HuH-7 (cell line): ENCODE data around the gene RRN3.
A peak's percentile ranks its signal among the peaks of the same experiment; 100 is the strongest.
"Not testable (repeated sequence)": the region's sequence is repeated elsewhere in the genome, so short reads cannot be mapped to it uniquely, and the experiment has no call there.

Experiments used
- DNase-seq: peaks from one replicate; pipeline ENCODE4 v3.0.0; 2011; ENCODE audit warnings: low spot score

RRN3 gene

GRCh38 chr16:15051387-15051951, 42.6 kb downstream of the RRN3 start:
- no peak for DNase-seq

GRCh38 chr16:15050440-15050839, 43.6 kb downstream of the RRN3 start:
- not testable (repeated sequence) for DNase-seq

GRCh38 chr16:15049581-15050180, 44.4 kb downstream of the RRN3 start:
- DNase-seq: no peak

GRCh38 chr16:15046692-15047376, 47.2 kb downstream of the RRN3 start:
- peak; percentile 24 for DNase-seq

GRCh38 chr16:15045270-15045669, 48.8 kb downstream of the RRN3 start:
- not testable (repeated sequence) for DNase-seq

- no peak for DNase-seq
These were observed 49.8 kb downstream of the RRN3 start for GRCh38 chr16:15044286-15044685.

- DNase-seq: no peak
These were observed 50.7 kb downstream of the RRN3 start for GRCh38 chr16:15043344-15043743.

- no peak for DNase-seq
These were observed 52.6 kb downstream of the RRN3 start for GRCh38 chr16:15041271-15042004.

GRCh38 chr16:15038689-15039088, 55.4 kb downstream of the RRN3 start:
- no peak for DNase-seq

- DNase-seq: no peak
These were observed 56.3 kb downstream of the RRN3 start for GRCh38 chr16:15037745-15038144.

GRCh38 chr16:15037003-15037402, 57.1 kb downstream of the RRN3 start:
- DNase-seq: no peak

- DNase-seq: no peak
These were observed 58.8 kb downstream of the RRN3 start for GRCh38 chr16:15035163-15035729.

GRCh38 chr16:15034266-15035162, 59.6 kb downstream of the RRN3 start:
- no peak for DNase-seq

GRCh38 chr16:15033309-15033707, 60.8 kb downstream of the RRN3 start:
- DNase-seq: no peak

GRCh38 chr16:15032547-15033308, 61.3 kb downstream of the RRN3 start:
- DNase-seq: no peak

- DNase-seq: no peak
These were observed 62.5 kb downstream of the RRN3 start for GRCh38 chr16:15031586-15031985.

GRCh38 chr16:15031179-15031578, 62.9 kb downstream of the RRN3 start:
- DNase-seq: no peak

- DNase-seq: not testable (repeated sequence)
These were observed 64.3 kb downstream of the RRN3 start for GRCh38 chr16:15029749-15030148.

- not testable (repeated sequence) for DNase-seq
These were observed 65.0 kb downstream of the RRN3 start for GRCh38 chr16:15028801-15029698.

GRCh38 chr16:15028345-15028715, 65.7 kb downstream of the RRN3 start:
- not testable (repeated sequence) for DNase-seq
